Loucy (cell line): ENCODE data around the gene ZNF148.

Source experiments
- CTCF ChIP-seq: fragments of 200-600 bp; sonication (generic); conservative IDR thresholded peaks from 2 replicates; pipeline ENCODE4 v1.5.1; 2014; ENCODE audit warnings: mild to moderate bottlenecking, antibody characterized with exemption, low read length
- EZH2phosphoT487 ChIP-seq: fragments of 200-600 bp; IDR thresholded peaks from 2 replicates; pipeline ENCODE4 v1.6.1; 2018; ENCODE audit warnings: antibody characterized with exemption, mild to moderate bottlenecking, moderate library complexity, borderline replicate concordance

- TF ChIP-seq CTCF (no peak), EZH2phosphoT487 (no peak)
These were observed 4.4 kb upstream of the ZNF148 start for GRCh38 chr3:125379483-125379882.
